ENCODE results near the gene BTAF1.

GRCh38 chr10:91977491-91977890, 53.9 kb downstream of the BTAF1 start:
- TF ChIP-seq, protein P1, sequence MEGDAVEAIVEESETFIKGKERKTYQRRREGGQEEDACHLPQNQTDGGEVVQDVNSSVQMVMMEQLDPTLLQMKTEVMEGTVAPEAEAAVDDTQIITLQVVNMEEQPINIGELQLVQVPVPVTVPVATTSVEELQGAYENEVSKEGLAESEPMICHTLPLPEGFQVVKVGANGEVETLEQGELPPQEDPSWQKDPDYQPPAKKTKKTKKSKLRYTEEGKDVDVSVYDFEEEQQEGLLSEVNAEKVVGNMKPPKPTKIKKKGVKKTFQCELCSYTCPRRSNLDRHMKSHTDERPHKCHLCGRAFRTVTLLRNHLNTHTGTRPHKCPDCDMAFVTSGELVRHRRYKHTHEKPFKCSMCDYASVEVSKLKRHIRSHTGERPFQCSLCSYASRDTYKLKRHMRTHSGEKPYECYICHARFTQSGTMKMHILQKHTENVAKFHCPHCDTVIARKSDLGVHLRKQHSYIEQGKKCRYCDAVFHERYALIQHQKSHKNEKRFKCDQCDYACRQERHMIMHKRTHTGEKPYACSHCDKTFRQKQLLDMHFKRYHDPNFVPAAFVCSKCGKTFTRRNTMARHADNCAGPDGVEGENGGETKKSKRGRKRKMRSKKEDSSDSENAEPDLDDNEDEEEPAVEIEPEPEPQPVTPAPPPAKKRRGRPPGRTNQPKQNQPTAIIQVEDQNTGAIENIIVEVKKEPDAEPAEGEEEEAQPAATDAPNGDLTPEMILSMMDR (IDR thresholded peaks at IDR 0.05) = no peak
- no peak for TF ChIP-seq POLR2A (IDR thresholded peaks at IDR 0.05)
